HepG2 (cell line): ENCODE data around the gene GCDH. TPM values are rescaled to one million over a fixed set of nuclear protein-coding genes. Genes with fewer than 3 reads are reported as not detected.

Experiments used
- ARID2 ChIP-seq: sonication (generic); formaldehyde crosslinking; IDR thresholded peaks from 2 replicates; pipeline ENCODE4 v1.8.1; 2022; ENCODE audit warnings: mild to moderate bottlenecking, missing genetic modification reagents, borderline replicate concordance
- ATF7 ChIP-seq, 2 experiments: fragments of 450-650 bp in 1 of 2; sonication (generic) in 1 of 2; formaldehyde crosslinking in 1 of 2; IDR thresholded peaks; 2 replicates each; pipeline versions ENCODE4 v1.4.0 to v1.6.1; 2016 to 2020; ENCODE audit warnings: antibody characterized with exemption in 1 of 2, mild to moderate bottlenecking in 1 of 2, missing genetic modification reagents in 1 of 2
- ESRRA ChIP-seq: sonication (generic); formaldehyde crosslinking; IDR thresholded peaks from 2 replicates; pipeline ENCODE4 v1.5.1; 2020; ENCODE audit warnings: mild to moderate bottlenecking, low read depth, missing genetic modification reagents
- HIVEP1 ChIP-seq: sonication (generic); formaldehyde crosslinking; IDR thresholded peaks from 2 replicates; pipeline ENCODE4 v1.4.0; 2020; ENCODE audit warnings: mild to moderate bottlenecking, missing genetic modification reagents
- NFATC3 ChIP-seq: sonication (generic); formaldehyde crosslinking; IDR thresholded peaks from 2 replicates; pipeline ENCODE4 v1.5.1; 2020; ENCODE audit warnings: mild to moderate bottlenecking, missing genetic modification reagents
- POLR2A ChIP-seq, 2 experiments: IDR thresholded peaks; 2 replicates each; pipeline ENCODE4 v1.6.1; 2011; ENCODE audit warnings: low read depth in 2 of 2, low read length in 2 of 2, mild to moderate bottlenecking in 1 of 2, moderate library complexity in 1 of 2; ENCODE audit not compliant: insufficient read depth in 1 of 2
- RBM22 ChIP-seq: fragments of 200-400 bp; formaldehyde crosslinking; optimal IDR thresholded peaks from 2 replicates; pipeline ENCODE3; 2017; ENCODE audit warnings: mild to moderate bottlenecking, low read length, moderate library complexity
- RBM39 ChIP-seq: fragments of 200-400 bp; formaldehyde crosslinking; IDR thresholded peaks from one replicate; pipeline ENCODE4 v1.6.1; 2018; ENCODE audit warnings: antibody characterized with exemption, mild to moderate bottlenecking, low read depth, low read length; ENCODE audit not compliant: poor library complexity, severe bottlenecking
- RXRA ChIP-seq: sonication (generic); formaldehyde crosslinking; IDR thresholded peaks from 2 replicates; pipeline ENCODE4 v1.5.1; 2020; ENCODE audit warnings: missing genetic modification reagents
- SRSF4 ChIP-seq: fragments of 200-400 bp; formaldehyde crosslinking; IDR thresholded peaks from one replicate; pipeline ENCODE4 v1.6.1; 2018; ENCODE audit warnings: mild to moderate bottlenecking, low read depth, low read length, moderate library complexity; ENCODE audit not compliant: poor library complexity, severe bottlenecking
- TSC22D2 ChIP-seq: sonication (generic); formaldehyde crosslinking; IDR thresholded peaks from 2 replicates; pipeline ENCODE4 v1.5.1; 2020; ENCODE audit warnings: missing genetic modification reagents, mild to moderate bottlenecking, borderline replicate concordance
- ZNF496 ChIP-seq: sonication (generic); formaldehyde crosslinking; IDR thresholded peaks from 2 replicates; pipeline ENCODE4 v1.8.1; 2023; ENCODE audit warnings: mild to moderate bottlenecking, moderate library complexity, missing genetic modification reagents; ENCODE audit not compliant: insufficient replicate concordance
- ZNF883 ChIP-seq: sonication (generic); formaldehyde crosslinking; IDR thresholded peaks from 2 replicates; pipeline ENCODE4 v1.5.1; 2020; ENCODE audit warnings: mild to moderate bottlenecking, missing genetic modification reagents; ENCODE audit errors: not compliant biosample characterization
- polyA plus RNA-seq, 8 experiments: library from polyadenylated mRNA; depleted of rRNA in 3 of 8; stranded (reverse) in 7 of 8; unstranded in 1 of 8; fragments of >200 nt; fragmentation: Illumina TruSeq in 4 of 8; extraction: Trizol in 4 of 8; gene quantifications; 2 replicates each; pipeline versions ENCODE4 v1.2.1 to v1.2.3, GENCODE V29; 2011 to 2016; ENCODE audit warnings: low read depth in 4 of 8, missing spikeins in 1 of 8, mixed read lengths in 1 of 8; ENCODE audit not compliant: insufficient read depth in 1 of 8
- total RNA-seq, 5 experiments: library from RNA; depleted of rRNA; stranded (reverse); fragments of >200 nt; fragmentation: Illumina TruSeq; extraction: Trizol; gene quantifications; 2 replicates each; pipeline ENCODE4 v1.2.3, GENCODE V29; 2016; ENCODE audit warnings: low read depth in 1 of 5
- TF ChIP-seq, protein P1 (sequence below): sonication (generic); formaldehyde crosslinking; IDR thresholded peaks from 2 replicates; pipeline ENCODE4 v1.4.0; 2020; ENCODE audit warnings: missing genetic modification reagents, borderline replicate concordance
- TF ChIP-seq, protein P2 (sequence below): sonication (generic); formaldehyde crosslinking; IDR thresholded peaks from 2 replicates; pipeline ENCODE4 v1.8.0; 2022; ENCODE audit warnings: missing genetic modification reagents, mild to moderate bottlenecking, inconsistent platforms, borderline replicate concordance
- TF ChIP-seq, protein P3 (sequence below): sonication (generic); formaldehyde crosslinking; IDR thresholded peaks from 2 replicates; pipeline ENCODE4 v1.4.0; 2020; ENCODE audit warnings: missing genetic modification reagents
- TF ChIP-seq, protein P4 (sequence below): sonication (generic); formaldehyde crosslinking; IDR thresholded peaks from 2 replicates; pipeline ENCODE4 v1.8.0; 2022; ENCODE audit warnings: mild to moderate bottlenecking, missing genetic modification reagents, moderate library complexity
- TF ChIP-seq, protein P5 (sequence below): sonication (generic); formaldehyde crosslinking; IDR thresholded peaks from 2 replicates; pipeline ENCODE4 v1.8.1; 2023; ENCODE audit warnings: mild to moderate bottlenecking, missing genetic modification reagents
- TF ChIP-seq, protein P6 (sequence below): sonication (generic); formaldehyde crosslinking; IDR thresholded peaks from 2 replicates; pipeline ENCODE4 v1.5.1; 2020; ENCODE audit warnings: missing genetic modification reagents, mild to moderate bottlenecking, borderline replicate concordance

Gene GCDH
- total and polyA plus RNA-seq, 2 of the 13 experiments (the other 11 are each of a cell fraction or from before 2014, with no cell fraction given): 15.1 to 38.0 TPM

DNA sequence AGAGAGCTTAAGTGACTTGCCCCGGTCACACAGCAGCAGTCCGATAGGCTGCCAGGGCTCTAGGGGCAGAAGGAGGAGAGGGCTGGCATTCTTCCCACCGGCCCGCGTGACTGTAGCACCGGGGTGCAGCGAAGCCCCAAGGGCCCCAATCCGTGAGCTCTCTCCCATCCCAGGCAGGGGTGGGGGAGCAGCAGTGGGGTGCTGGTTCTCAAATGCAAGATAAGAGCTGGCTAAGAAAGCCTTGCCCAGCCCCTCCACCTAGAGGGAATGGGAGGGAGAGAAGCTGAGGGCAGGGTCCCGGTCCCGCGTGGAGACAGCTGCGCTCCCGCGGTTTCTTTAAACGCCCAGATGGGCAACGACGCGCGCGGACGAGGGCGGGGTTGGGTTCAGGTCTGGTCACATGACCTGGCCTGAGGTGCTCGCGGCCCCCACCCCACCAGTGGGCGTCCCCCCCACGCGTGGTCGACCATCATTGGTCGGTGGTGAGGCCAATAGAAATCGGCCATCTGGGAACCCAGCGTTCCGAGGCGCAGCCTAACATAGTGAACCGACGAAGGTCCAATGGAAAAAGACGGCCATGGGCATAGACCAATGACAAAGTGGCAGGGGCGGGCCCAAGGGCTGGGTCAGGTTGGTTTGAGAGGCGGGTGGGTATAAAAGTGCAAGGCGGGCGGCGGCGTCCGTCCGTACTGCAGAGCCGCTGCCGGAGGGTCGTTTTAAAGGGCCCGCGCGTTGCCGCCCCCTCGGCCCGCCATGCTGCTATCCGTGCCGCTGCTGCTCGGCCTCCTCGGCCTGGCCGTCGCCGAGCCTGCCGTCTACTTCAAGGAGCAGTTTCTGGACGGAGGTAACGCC is 47.2 kb downstream of the GCDH start, which contains the start of gene CALR (continued):
- TF ChIP-seq, protein P1, sequence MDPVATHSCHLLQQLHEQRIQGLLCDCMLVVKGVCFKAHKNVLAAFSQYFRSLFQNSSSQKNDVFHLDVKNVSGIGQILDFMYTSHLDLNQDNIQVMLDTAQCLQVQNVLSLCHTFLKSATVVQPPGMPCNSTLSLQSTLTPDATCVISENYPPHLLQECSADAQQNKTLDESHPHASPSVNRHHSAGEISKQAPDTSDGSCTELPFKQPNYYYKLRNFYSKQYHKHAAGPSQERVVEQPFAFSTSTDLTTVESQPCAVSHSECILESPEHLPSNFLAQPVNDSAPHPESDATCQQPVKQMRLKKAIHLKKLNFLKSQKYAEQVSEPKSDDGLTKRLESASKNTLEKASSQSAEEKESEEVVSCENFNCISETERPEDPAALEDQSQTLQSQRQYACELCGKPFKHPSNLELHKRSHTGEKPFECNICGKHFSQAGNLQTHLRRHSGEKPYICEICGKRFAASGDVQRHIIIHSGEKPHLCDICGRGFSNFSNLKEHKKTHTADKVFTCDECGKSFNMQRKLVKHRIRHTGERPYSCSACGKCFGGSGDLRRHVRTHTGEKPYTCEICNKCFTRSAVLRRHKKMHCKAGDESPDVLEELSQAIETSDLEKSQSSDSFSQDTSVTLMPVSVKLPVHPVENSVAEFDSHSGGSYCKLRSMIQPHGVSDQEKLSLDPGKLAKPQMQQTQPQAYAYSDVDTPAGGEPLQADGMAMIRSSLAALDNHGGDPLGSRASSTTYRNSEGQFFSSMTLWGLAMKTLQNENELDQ: no peak
- peak; percentile 98 to 99 for TF ChIP-seq POLR2A (IDR thresholded peaks at IDR 0.05; ENCODE audit: insufficient read depth in 1 of 2, low read depth in 2 of 2, low read length in 2 of 2)
- peak; percentile 90 for TF ChIP-seq RBM39
- TF ChIP-seq ZNF496 (CRISPR knock-in tag): no peak
- TF ChIP-seq RXRA: 0 out of 2 replicates have a peak, but pooled peaks have one; percentile 51
- TF ChIP-seq NFATC3 (CRISPR knock-in tag): peak; percentile 29; the same call in 1 of the 2 replicates
- TF ChIP-seq, protein P2, sequence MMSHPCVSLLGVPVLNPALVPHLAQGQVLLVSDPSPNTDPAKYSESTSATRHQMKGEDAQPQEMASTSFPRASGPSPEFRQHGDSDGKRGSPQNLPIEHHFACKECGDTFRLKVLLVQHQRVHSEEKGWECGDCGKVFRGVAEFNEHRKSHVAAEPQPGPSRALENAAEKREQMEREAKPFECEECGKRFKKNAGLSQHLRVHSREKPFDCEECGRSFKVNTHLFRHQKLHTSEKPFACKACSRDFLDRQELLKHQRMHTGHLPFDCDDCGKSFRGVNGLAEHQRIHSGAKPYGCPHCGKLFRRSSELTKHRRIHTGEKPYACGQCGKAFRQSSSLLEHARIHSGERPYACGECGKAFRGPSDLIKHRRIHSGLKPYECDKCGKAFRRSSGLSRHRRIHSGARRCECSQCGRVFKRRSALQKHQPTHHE (CRISPR knock-in tag): 0 out of 2 replicates have a peak, but pooled peaks have one; percentile 82
- 0 out of 2 replicates have a peak, but pooled peaks have one; percentile 18 for TF ChIP-seq ESRRA (CRISPR knock-in tag)
- no peak for TF ChIP-seq TSC22D2 (CRISPR knock-in tag)
- TF ChIP-seq, protein P3, sequence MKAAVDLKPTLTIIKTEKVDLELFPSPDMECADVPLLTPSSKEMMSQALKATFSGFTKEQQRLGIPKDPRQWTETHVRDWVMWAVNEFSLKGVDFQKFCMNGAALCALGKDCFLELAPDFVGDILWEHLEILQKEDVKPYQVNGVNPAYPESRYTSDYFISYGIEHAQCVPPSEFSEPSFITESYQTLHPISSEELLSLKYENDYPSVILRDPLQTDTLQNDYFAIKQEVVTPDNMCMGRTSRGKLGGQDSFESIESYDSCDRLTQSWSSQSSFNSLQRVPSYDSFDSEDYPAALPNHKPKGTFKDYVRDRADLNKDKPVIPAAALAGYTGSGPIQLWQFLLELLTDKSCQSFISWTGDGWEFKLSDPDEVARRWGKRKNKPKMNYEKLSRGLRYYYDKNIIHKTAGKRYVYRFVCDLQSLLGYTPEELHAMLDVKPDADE (CRISPR knock-in tag): no peak
- TF ChIP-seq, protein P4, sequence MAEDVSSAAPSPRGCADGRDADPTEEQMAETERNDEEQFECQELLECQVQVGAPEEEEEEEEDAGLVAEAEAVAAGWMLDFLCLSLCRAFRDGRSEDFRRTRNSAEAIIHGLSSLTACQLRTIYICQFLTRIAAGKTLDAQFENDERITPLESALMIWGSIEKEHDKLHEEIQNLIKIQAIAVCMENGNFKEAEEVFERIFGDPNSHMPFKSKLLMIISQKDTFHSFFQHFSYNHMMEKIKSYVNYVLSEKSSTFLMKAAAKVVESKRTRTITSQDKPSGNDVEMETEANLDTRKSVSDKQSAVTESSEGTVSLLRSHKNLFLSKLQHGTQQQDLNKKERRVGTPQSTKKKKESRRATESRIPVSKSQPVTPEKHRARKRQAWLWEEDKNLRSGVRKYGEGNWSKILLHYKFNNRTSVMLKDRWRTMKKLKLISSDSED: no peak
- TF ChIP-seq RBM22: no peak
- no peak for TF ChIP-seq HIVEP1 (CRISPR knock-in tag)
- no peak for TF ChIP-seq ATF7 (IDR thresholded peaks at IDR 0.05)
- no peak for TF ChIP-seq ATF7 (CRISPR knock-in tag; IDR thresholded peaks at IDR 0.05)
- TF ChIP-seq ZNF883 (CRISPR knock-in tag): peak; percentile 19
- TF ChIP-seq, protein P5, sequence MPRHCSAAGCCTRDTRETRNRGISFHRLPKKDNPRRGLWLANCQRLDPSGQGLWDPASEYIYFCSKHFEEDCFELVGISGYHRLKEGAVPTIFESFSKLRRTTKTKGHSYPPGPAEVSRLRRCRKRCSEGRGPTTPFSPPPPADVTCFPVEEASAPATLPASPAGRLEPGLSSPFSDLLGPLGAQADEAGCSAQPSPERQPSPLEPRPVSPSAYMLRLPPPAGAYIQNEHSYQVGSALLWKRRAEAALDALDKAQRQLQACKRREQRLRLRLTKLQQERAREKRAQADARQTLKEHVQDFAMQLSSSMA: peak; percentile 96
- no peak for TF ChIP-seq SRSF4
- TF ChIP-seq, protein P6, sequence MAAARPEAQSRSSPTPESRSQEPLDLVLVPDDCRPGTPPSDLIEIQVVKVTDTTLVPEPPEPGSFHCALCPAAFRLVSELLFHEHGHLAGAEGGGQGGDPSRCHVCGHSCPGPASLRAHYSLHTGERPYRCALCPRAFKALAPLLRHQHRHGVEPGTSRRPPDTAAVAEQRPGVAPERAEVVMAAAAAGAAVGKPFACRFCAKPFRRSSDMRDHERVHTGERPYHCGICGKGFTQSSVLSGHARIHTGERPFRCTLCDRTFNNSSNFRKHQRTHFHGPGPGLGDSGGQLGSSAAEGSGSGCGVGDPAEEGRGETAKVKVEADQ (CRISPR knock-in tag): peak; percentile 81
- TF ChIP-seq ARID2 (CRISPR knock-in tag): 0 out of 2 replicates have a peak, but pooled peaks have one; percentile 56
